ENCODE results near the gene R3HDM1.
A peak's percentile ranks its signal among the peaks of the same experiment; 100 is the strongest.

R3HDM1 gene

GRCh38 chr2:135728064-135728743 is 196.9 kb downstream of the R3HDM1 start:
- DNase-seq (ENCODE audit: low read depth): no peak

DNA sequence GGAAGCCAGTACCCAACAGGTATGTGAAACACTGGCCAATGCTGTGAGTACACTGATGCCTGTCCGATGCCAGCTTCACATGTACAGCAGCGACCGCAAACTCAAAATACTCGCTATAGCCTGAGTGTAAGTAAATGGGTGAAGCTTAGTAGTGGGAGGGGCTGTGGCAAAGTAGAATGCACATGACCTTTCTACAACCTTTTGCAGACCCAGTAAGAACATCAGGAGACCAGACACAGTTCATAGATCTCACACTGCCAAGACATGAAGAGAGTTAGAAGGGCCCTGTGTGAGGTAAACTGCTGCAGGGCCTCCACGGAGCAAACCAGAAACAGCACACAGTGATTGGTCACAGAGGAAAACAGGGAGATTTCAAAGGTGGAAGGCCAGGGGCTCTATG is 201.3 kb downstream of the R3HDM1 start:
- DNase-seq (ENCODE audit: low read depth): no peak

DNA sequence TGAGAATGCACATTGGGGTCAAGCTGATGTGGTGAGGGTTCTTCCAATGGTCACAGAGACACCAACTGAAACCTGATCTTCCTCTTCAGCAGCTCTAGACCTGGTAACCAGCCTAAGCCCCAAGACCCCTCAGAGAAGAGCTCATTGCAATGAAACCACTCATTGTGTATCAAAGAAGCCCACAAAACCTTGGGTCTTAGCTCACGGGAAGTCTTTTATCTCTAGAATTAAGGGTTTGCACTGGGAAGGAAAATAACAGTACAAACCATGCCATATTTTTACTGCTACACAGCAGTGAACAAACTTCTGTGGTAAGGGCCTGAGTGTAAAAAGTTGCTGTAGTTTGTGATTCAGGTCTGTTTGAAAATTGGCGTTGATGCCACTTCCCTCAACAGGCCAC is 201.8 kb downstream of the R3HDM1 start:
- no peak for DNase-seq (ENCODE audit: low read depth)

GRCh38 chr2:135736546-135736945 is 205.3 kb downstream of the R3HDM1 start:
- no peak for DNase-seq (ENCODE audit: low read depth)

DNA sequence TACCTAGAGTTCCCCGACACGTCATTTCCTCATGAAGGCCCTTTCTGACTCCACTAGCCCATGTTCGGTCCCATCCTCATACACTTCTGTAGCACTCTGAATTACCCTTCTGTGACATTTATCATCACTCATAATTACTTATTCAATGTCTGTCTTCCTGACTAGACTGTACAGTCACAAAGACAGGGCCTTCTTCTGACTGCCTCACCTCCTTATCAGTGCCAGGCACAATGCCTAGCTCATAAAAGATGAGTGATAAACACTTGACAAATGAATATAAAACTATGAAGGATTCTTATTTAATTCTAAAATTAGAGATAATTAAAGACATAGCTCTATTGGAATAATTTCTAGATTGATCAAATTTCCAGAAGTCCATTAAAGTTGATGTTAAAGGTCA is 208.9 kb downstream of the R3HDM1 start:
- no peak for DNase-seq (ENCODE audit: low read depth)

- DNase-seq (ENCODE audit: low read depth): no peak
These were observed 209.7 kb downstream of the R3HDM1 start for GRCh38 chr2:135741043-135741394.

DNA sequence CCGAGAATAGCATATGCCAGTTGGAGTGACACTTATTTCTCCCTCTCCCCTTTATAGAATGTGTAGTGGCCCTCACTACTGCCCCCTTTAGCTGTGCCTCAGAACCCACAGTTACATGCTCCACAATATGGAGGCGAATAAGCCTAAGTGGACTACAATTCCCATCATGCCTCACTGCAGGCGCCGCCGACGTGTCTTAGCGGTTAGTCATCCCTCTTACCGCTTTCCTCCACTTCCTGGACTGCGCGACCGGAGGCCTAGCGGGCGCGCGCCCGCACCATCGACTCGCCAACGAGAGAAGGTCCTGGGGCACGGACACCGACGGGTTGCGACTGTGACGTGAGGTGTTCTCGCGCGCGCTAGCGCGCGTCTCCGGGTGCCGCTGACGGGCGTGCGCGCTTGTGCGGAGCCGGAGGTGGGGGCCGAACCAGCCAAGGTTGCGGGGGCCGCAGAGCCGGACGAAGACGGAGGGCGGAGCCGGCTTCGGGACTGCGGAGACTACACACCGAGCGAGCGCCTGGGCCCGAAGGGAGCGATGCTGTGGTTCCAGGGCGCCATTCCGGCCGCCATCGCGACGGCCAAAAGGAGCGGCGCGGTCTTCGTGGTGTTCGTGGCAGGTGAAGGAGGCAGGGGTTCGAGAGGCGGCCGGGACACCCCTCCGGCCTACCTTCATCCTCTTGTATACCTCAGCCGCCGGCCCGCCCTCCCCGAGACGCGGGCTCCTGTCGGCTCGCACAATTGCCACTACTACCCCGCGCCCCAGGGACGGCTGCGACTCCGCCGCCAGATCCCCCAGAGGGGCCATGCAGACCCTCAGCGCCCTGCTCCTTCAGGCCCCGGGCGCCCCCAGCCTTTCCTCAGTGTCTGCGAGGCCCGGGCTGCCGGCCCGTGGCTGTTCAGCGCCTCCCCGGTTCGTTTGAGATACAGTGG is 210.4 kb downstream of the R3HDM1 start, which contains the start of gene UBXN4:
Gene UBXN4, plus strand, starts transcription at position 461 of the 930 bp plus-strand sequence. Its CDS starts 75 bp downstream, at position 536.
- peak; percentile 96 for DNase-seq (ENCODE audit: low read depth)

DNA sequence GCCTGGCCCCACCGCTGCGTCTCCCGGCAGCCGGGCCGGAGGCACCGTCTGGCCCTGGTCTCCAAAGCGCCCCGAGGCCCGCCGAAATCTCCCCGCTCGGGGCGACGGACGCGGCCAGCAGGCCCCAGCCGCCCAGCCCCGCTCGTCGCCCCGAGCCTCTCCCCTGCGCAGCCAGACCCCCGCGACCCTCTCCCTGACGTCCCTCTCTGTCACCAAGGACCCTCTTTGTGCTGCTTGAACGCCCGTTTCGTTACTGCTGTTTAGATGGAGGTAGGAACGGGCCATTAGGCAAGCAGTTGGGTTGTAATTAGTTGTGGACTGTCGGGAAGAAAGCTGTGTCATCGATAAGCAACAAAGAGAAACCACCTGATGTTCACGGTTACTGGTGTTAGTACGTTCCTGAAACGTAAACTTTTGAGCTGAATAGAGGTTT is 211.1 kb downstream of the R3HDM1 start:
- peak; percentile 24 for DNase-seq (ENCODE audit: low read depth)

DNA sequence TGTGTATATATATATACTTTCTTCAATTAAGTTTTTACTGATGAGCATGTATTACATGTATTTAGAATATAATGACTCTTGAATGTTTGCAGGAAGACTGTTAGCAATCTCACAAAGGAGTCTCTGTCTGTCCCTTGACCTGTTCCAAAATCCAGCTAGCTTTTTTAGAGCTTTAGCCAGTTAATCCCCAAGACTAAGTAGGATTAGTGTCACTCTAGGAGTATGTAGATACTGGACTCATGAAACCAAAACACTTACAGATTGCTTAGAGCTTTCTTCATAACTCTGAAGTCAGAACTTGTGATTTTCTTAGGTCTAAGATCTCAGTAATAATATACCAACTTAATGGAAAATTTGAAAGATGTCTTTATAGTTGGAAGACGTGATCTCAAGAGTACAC is 212.6 kb downstream of the R3HDM1 start:
- no peak for DNase-seq (ENCODE audit: low read depth)

DNA sequence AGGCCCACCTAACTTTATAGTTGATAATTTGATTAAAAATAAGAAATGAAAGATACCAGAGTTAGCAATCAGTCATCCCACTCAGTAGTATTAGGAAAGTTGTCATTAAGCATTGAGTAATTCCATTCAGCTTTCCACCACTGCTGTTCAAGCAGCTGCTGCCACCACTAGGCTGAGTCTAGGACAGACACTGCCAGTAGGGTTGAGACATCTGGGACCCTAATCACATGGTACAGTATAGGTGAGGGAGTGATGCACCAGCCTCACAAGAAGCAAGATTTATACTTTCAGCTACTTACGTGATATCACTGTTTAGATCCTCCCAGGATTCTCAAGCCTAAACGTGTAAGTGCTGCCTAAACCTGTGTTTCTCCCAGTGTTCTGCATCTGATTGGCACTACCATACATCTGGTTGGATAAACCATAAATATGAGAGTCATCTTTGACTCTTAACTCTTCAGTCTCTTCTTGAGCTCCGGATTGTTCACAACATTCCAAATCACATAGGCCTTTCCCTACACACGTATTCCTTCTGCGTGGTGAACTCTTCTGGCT is 213.6 kb downstream of the R3HDM1 start:
- no peak for DNase-seq (ENCODE audit: low read depth)

GRCh38 chr2:135745545-135745944 is 214.3 kb downstream of the R3HDM1 start:
- DNase-seq (ENCODE audit: low read depth): peak; percentile 60

GRCh38 chr2:135755573-135755972 is 224.3 kb downstream of the R3HDM1 start:
- DNase-seq (ENCODE audit: low read depth): no peak

DNA sequence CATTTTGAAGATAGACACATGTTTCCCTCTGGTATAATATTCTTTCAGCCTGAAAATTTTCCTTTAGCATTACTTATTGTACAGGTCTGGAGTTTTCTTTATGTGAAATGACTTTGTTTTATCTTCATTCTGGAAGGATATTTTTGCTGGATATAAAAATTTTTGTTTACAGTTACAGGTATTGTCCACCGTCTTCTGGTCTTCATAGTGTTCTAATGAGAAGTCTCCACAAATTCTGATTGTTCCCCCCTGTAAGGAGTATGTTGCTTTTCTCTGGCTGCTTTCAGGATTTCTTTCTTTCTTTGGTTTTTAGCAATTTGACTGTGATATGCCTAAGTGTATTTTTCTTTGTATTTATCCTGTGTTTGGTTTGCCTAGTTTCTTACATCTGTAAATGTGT is 225.4 kb downstream of the R3HDM1 start:
- DNase-seq (ENCODE audit: low read depth): no peak

- DNase-seq (ENCODE audit: low read depth): no peak
These were observed 230.7 kb downstream of the R3HDM1 start for GRCh38 chr2:135762022-135762421.

DNA sequence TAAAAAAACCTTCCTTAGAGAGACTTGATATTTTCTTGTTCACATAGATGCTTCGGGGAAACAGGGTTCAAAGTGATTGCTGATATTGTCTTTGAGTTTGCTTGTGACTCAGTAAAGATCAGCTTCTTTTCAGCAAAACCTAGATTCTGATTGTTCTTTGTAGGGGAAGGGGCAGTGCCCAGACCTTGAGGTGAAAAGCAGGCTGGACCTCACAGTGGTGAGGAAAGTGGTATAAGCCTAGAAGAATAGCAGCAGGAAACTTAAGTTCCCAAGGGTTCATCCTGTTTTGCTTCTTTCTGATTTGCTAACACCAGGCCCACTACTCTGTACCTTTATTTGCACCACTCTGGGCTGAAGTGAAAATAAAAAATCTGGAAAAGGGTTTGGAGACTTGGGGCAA is 231.2 kb downstream of the R3HDM1 start:
- DNase-seq (ENCODE audit: low read depth): no peak

GRCh38 chr2:135768863-135769262 is 237.6 kb downstream of the R3HDM1 start:
- DNase-seq (ENCODE audit: low read depth): no peak

DNA sequence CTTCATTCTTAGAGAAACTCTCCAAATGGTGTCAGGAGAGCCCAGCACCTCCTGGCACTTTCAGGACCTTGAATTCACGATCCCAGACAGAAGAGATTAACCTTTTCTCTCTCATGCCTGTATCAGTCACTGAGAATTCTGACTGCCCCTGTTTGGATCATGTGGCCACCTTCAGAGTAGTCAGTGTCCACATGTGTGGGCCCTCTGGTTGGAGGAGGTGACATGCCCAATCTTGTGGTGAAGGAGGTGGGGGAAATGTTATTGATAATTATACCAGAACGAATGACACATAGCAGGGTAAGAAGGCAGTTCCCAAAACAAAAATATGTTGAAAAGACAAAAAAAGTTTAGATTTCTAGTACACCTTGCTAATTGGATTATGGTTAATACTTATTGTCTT is 242.0 kb downstream of the R3HDM1 start:
- DNase-seq (ENCODE audit: low read depth): no peak

GRCh38 chr2:135773917-135774316 is 242.6 kb downstream of the R3HDM1 start:
- DNase-seq (ENCODE audit: low read depth): no peak
